Measurements from ENCODE around the gene TYMS.

The TYMS gene

GRCh38 chr18:647304-647703, 10.1 kb upstream of the TYMS start:
- no peak overlapping the region for H3K27ac ChIP-seq
- TF ChIP-seq CTCF (conservative IDR thresholded peaks at IDR 0.05), result no peak
- no peak for TF ChIP-seq ZFX (IDR thresholded peaks at IDR 0.05)

GRCh38 chr18:649341-649740, 8.1 kb upstream of the TYMS start:
- no peak for TF ChIP-seq ZFX (IDR thresholded peaks at IDR 0.05)
- no peak for TF ChIP-seq CTCF (conservative IDR thresholded peaks at IDR 0.05)
- H3K27ac ChIP-seq, result no peak overlapping the region

- TF ChIP-seq ZFX (IDR thresholded peaks at IDR 0.05) (no peak), CTCF (conservative IDR thresholded peaks at IDR 0.05) (no peak)
- no peak overlapping the region for H3K27ac ChIP-seq
Measured at GRCh38 chr18:650428-650858, 7.0 kb upstream of the TYMS start.

- TF ChIP-seq CTCF (conservative IDR thresholded peaks at IDR 0.05) (no peak), ZFX (IDR thresholded peaks at IDR 0.05) (no peak)
- H3K27ac ChIP-seq, result no peak overlapping the region
Measured at GRCh38 chr18:652131-652530, 5.3 kb upstream of the TYMS start.

- H3K27ac ChIP-seq, result no peak overlapping the region
- TF ChIP-seq ZFX (IDR thresholded peaks at IDR 0.05) (no peak), CTCF (conservative IDR thresholded peaks at IDR 0.05) (no peak)
Measured at GRCh38 chr18:653512-653911, 3.9 kb upstream of the TYMS start.

- no peak overlapping the region for H3K27ac ChIP-seq
- TF ChIP-seq ZFX (IDR thresholded peaks at IDR 0.05) (no peak), CTCF (conservative IDR thresholded peaks at IDR 0.05) (no peak)
Measured at GRCh38 chr18:654601-655000, 2.9 kb upstream of the TYMS start.

GRCh38 chr18:655445-655844, 2.0 kb upstream of the TYMS start:
- H3K27ac ChIP-seq, result no peak overlapping the region
- TF ChIP-seq ZFX (IDR thresholded peaks at IDR 0.05), result no peak
- TF ChIP-seq CTCF (conservative IDR thresholded peaks at IDR 0.05), result no peak
